Stimulated activated CD8-positive, alpha-beta memory T cell treated with anti-CD3 and anti-CD28 coated beads, Interleukin-7, amount 100 ng/mL, for 1 hour (primary cell): ENCODE data around the gene TEX36.
"Not testable (repeated sequence)": the region's sequence is repeated elsewhere in the genome, so short reads cannot be mapped to it uniquely, and the experiment has no call there.

Source experiments
- DNase-seq, 2 donors: peaks; one replicate each; pipeline ENCODE4 v3.0.0-alpha.2; 2020; ENCODE audit warnings: low read depth in 2 of 2

The TEX36 gene

DNA sequence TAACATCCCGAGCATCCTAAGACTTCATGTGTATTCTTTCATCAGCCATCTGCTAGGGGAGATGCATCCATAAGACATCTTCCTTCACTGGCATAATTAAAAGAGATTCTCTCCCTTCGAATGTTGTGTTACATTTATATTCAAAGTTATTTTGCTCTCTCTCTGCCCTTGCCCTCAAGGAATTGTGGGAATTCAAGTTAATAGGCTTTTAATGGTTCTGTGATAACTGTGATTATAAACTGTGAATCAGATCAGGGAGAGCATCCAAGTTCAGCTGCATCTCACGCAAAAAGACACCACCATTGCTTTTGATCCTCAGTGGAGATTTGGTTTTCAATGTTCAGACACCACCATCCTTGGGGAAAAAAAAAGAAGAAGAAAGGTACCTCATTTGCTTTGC, 9.2 kb upstream of the TEX36 start:
- DNase-seq, result no peak

DNA sequence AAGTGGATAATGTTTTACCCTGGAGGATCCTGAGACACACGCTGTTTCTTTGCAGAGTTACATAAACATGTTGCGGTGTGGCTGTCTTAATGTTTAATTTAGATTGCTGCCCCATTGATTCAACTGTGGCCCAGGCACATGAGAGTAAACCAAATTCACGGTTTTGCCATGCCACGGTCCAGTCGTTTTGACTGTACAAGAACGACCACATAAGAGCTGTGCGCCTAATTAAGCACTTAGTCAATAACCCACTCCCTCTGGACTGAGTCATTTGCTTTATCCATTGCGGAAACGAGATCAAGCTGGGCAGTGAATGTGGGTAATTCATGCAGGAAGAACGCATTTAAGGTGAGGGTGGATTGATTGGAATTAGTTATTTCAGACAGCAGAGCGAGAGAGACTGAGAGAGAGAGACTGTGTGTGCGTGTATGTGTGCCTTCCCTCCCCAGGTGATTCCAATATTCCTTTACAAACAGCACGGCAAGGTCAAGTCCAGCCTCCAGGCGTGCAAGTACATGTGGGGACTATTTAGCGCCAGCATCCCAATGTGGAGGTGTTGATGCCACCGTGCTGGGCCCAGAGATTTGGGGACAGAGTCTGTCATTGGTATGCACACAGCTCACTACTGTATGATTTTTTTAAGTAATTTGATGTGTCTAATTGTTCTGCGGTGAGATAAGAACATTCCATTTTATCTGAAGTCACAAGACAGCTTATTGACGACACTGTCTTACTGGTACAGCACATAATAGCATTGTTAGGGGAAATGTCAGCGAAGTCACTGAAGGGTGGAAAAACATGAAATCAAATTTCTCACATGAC, 8.4 kb upstream of the TEX36 start:
- no peak for DNase-seq

DNA sequence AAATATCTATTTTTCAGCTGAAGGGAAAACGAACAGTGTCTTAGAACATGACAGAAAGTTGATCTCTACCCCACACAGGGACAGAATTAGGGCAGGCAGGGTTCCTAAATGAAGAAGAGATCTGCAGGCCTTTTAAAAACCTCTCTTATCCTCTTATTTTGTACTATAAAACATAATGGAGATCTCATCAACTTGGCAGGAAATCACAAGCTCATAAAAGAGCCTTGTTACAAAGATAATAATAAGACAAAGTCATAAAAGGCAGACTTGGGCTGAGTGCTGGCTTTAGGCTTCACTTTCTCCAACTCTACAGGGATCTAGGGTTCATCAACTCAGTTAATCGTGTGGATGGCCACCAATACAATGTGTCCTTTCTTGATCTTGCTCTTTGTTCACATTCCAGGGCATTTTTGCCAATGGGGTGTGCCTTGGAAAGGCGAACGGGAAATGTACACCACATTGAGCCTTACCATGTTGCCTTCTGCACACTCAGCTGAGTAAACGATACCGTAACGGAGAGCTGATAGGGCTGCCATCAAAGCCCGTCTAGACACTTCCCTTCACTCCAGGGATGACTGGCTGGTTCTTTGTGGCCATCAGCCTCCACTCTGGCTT, 7.1 kb upstream of the TEX36 start:
- DNase-seq, result no peak

DNA sequence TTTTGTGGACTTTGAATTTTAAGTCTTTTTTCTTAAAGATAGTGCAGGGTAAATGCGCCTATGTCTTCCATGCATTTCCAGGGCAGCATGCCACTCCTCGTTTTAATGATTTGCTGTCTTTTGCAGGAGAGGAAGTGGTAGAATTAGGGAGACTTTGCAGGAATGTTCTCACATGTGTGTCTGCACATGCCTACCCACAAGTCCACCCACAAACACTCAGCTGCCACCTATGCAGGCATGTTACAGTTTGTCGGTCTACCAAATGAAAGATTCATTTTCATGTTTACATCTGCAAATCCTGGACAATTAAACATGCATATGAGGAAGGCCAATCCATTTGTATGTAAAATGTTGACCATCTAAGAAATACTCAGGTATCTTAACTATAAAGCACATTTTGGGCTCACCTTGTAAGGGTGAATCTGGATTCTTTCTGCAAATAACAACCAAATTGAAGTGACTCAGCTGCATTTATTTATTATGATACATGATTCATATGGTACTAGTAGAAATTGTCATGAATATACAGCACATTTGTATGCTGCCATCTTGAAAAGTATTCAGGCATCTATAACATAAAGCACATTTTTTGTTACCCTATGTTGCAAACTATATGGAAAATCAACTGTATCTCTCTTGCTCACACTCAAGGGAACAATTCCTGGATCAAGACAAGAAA, 4.7 kb upstream of the TEX36 start:
- DNase-seq, result no peak

DNA sequence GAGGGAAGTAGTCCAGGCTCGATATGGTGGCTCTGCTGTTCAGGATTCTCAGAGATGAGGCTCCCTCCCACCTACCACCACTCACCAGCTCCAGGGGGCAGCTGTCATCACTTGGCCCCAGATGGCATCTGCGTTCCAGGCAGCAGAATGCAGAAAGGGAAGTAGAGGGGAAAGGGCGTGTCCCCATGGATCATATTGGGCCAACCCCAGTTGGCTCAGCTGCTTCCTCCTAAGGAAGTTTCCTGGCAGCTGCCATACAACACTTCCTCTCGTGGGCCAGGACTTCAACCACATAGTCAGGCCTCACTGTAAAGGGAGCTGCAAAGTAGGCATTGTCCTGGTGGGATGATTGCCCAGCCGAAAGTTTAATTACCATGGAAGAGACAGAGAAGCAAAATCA, 1.6 kb upstream of the TEX36 start:
- no peak for DNase-seq

DNA sequence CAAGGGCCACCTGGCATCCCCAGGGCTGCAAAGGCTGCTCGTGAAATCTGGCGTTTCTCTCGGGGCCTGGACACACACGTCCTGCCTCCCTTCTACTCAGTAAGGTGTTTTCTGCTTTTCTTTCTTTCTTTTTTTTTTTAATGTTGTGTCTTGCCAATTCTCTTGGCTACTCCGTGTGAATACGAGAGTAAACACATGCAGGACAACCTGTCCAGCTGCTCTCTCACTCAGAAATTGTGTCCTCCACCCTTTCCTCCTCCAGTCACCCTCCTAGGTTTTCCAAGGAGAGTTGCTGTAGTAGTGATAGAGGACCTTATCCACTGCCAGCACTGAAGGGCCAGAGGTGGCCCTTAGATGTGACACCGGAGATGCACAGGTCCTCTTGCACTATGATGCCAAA, 858 bp upstream of the TEX36 start:
- no peak for DNase-seq

GRCh38 chr10:125679436-125679835, 3.5 kb downstream of the TEX36 start:
- DNase-seq, result no peak

DNA sequence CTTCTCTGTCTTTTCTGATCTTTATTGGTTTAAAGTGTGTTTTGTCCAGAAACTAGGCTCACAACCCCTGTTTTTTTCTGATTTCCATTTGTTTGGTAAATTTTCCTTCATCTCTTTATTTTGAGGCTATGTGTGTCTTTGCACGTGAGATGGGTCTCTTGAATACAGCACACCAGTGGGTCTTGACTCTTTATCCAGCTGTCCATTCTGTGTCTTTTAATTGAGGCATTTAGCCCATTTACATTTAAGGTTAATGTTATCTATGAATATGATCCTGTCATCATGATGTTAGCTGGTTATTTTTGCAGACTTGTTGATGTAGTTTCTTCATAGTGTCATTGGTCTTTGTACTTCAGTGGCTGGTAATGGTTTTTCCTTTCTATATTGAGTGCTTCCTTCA, 10.1 kb downstream of the TEX36 start:
- DNase-seq, result no peak

- DNase-seq, result no peak
Measured at GRCh38 chr10:125662584-125662983, 20.4 kb downstream of the TEX36 start.

- DNase-seq, result no peak
Measured at GRCh38 chr10:125661941-125662515, 20.9 kb downstream of the TEX36 start.

DNA sequence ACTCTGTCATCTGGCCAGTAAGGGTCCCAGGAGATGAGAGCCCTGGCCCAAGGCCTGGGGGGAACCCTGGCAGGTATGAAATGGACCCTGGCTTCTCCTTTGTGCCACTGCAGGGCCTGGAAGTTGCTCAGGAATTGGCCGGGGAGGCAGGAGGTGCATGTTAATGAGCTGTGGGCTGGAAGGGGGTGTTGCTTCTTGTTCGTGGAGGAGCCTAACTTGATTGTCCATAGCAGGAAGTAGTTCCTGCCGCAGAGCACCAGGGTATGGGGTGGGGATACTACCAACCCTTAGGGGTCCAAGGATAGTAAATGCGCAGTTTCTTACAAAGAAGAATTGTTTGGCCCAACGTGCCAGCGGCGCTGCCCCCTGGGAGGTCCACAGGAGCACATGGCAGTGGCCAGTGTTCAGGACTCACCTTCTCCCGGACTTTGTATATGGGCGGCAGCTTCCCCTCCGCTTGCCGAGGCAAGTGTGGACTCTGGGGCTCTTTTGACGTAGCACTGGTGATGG, 21.5 kb downstream of the TEX36 start:
- no peak for DNase-seq

GRCh38 chr10:125659071-125659470, 23.9 kb downstream of the TEX36 start:
- no peak for DNase-seq

GRCh38 chr10:125656523-125656922, 26.4 kb downstream of the TEX36 start:
- DNase-seq, result no peak

DNA sequence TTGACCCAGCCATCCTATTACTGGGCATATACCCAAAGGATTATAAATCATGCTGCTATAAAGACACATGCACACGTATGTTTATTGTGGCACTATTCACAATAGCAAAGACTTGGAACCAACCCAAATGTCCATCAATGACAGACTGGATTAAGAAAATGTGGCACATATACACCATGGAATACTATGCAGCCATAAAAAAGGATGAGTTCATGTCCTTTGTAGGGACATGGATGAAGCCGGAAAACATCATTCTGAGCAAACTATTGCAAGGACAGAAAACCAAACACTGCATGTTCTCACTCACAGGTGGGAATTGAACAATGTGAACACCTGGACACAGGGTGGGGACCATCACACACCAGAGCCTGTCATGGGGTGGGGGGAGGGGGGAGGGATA, 29.9 kb downstream of the TEX36 start:
- DNase-seq, result not testable (repeated sequence)

GRCh38 chr10:125646311-125646710, 36.7 kb downstream of the TEX36 start:
- no peak for DNase-seq

DNA sequence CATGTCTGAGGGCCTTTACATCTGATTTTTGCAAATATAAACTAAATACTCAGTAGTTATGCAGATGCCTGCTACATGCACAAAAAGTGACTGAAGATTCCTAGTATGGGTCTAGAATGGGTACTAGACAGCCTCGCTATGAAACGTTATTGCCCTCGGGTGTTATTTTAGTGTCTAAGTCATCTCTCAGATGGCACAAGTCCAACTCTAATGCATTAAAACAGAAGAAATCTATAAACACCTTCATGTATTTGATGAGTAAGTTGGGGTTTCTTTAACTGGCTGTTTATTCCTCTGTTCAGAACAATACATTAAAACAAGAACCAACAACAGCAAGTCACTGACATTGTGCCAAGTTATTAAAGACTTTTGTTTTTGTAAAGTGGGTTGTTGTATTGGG, 41.6 kb downstream of the TEX36 start:
- no peak for DNase-seq

DNA sequence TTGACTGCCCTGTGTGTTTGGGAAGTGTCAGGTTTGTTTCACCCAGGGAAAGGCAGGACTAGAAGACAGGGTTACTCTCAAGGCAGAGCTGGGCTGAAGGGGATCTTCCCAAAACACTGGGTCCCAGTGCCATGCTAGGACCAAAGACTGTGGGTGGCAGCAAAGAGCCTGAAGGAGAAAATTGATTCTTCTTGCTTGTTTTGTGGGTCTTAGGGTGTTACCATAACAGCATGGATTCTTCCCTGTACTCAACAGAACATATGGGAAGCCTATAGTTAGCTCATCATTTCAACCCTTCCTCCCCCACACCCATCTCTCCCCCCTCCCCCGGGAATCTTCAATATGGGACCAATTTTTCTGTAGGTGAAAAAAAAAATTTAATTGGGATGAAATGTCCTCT, 42.3 kb downstream of the TEX36 start:
- no peak for DNase-seq

DNA sequence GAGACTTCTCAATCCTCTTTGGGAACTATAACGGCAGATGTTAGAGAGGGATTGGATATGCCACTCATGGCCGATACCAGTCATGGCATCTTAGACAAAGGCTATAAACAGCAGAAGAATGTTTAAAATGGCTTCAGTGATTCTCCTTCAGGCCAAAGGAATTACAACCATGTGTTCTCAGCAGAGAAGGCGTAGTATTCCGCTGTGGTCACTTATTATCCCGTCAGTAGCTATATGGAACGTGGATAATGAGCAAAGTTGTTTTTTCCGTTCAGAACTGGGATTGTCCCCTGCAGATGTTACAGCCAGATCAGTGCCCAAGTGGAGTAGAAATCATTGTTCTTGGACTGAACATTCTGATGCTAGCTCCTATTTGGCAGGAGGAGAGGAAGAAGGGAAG, 43.1 kb downstream of the TEX36 start:
- no peak for DNase-seq

- DNase-seq, result no peak
Measured at GRCh38 chr10:125638555-125638954, 44.4 kb downstream of the TEX36 start.

DNA sequence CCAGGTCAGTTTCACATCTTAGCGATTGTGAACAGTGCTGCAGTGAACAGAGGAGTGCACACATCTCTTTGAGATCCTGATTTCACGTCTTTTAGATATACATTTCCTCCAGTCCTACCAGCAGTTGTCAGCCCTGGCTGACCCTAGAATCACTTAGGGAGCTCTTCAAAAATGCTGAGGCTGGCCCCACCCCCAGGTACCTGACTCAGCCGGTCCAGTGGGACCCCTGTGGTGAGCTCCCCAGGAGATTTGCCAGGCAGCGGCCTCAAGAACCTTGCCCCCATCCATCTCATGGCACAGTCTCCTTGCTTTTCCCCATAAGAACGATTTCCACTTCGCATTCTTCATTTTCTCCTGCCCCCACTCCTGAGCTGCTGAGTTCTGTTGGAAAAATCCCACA, 45.5 kb downstream of the TEX36 start:
- DNase-seq, result no peak

GRCh38 chr10:125634606-125635005, 48.4 kb downstream of the TEX36 start:
- no peak for DNase-seq

DNA sequence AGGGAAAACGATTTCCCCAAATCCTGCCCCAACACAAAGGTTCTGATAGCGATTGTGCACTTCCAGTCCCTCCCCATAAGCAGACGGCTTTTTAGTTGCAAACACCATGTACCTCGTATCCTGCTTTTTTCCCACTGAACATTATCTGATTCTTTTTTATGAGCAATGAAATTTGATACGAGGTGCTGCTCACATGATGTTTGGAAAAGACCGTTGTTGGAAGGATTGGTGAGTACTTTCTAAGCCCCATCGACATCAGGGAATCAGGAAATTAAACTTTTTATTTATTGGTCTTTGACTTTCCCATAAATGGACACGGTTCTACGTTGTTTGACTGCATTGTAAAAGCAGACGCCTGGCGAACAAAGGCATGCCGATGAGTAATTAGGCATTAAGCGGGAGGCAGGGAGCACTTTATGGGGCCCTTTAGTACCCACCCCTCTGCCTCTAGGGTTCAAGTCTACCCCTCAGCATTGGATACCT, 49.4 kb downstream of the TEX36 start:
- DNase-seq, result no peak
